ENCODE results near the gene NKX1-1.

GRCh38 chr4:1382776-1383727, 23.2 kb downstream of the NKX1-1 start:
- TF ChIP-seq, protein P1, sequence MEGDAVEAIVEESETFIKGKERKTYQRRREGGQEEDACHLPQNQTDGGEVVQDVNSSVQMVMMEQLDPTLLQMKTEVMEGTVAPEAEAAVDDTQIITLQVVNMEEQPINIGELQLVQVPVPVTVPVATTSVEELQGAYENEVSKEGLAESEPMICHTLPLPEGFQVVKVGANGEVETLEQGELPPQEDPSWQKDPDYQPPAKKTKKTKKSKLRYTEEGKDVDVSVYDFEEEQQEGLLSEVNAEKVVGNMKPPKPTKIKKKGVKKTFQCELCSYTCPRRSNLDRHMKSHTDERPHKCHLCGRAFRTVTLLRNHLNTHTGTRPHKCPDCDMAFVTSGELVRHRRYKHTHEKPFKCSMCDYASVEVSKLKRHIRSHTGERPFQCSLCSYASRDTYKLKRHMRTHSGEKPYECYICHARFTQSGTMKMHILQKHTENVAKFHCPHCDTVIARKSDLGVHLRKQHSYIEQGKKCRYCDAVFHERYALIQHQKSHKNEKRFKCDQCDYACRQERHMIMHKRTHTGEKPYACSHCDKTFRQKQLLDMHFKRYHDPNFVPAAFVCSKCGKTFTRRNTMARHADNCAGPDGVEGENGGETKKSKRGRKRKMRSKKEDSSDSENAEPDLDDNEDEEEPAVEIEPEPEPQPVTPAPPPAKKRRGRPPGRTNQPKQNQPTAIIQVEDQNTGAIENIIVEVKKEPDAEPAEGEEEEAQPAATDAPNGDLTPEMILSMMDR (conservative IDR thresholded peaks at IDR 0.05) = no peak
- TF ChIP-seq EZH2 (IDR thresholded peaks at IDR 0.05; ENCODE audit: low read depth) = no peak
